Measurements from ENCODE around the gene C15orf39. TPM values are rescaled to one million over a fixed set of nuclear protein-coding genes. Genes with fewer than 3 reads are reported as not detected.
A peak's percentile ranks its signal among the peaks of the same experiment; 100 is the strongest.

The C15orf39 gene
- total RNA-seq, 1 donor from 2014 or later, result 132 TPM

- Mint-ChIP-seq H3K36me3 (ENCODE audit: low read depth, unreplicated experiment) (peaks cover 7% of the 10 kb centered on the region), H3K9me3 (ENCODE audit: unreplicated experiment) (no peaks in the 10 kb centered on the region), H3K4me3 (ENCODE audit: unreplicated experiment) (peak overlapping the region; percentile 97), H3K27me3 (ENCODE audit: unreplicated experiment) (peaks cover 17% of the 10 kb centered on the region), H3K4me1 (ENCODE audit: unreplicated experiment) (peaks cover 40% of the 10 kb centered on the region), H3K27ac (ENCODE audit: unreplicated experiment) (peak overlapping the region; percentile 57)
- TF ChIP-seq CTCF (IDR thresholded peaks at IDR 0.05; ENCODE audit: unreplicated experiment), result no peak
- DNase-seq (ENCODE audit: low spot score), result no peak
These were observed 1.6 kb downstream of the C15orf39 start for GRCh38 chr15:75203017-75203907.

GRCh38 chr15:75203908-75204263 is 2.2 kb downstream of the C15orf39 start:
- H3K4me1 Mint-ChIP-seq (ENCODE audit: unreplicated experiment), result peaks cover 41% of the 10 kb centered on the region

GRCh38 chr15:75204340-75205063 is 2.8 kb downstream of the C15orf39 start:
- TF ChIP-seq CTCF (IDR thresholded peaks at IDR 0.05; ENCODE audit: unreplicated experiment), result peak; percentile 44
- peak; percentile 85 for DNase-seq (ENCODE audit: low spot score)
- peaks cover 14% of the 10 kb centered on the region for H3K27me3 Mint-ChIP-seq (ENCODE audit: unreplicated experiment)
- no peaks in the 10 kb centered on the region for H3K9me3 Mint-ChIP-seq (ENCODE audit: unreplicated experiment)
- H3K4me1 Mint-ChIP-seq (ENCODE audit: unreplicated experiment), result peaks cover 45% of the 10 kb centered on the region
- peaks cover 14% of the 10 kb centered on the region for H3K36me3 Mint-ChIP-seq (ENCODE audit: low read depth, unreplicated experiment)
- peak overlapping the region; percentile 97 for H3K4me3 Mint-ChIP-seq (ENCODE audit: unreplicated experiment)
- peak overlapping the region; percentile 57 for H3K27ac Mint-ChIP-seq (ENCODE audit: unreplicated experiment)

More at GRCh38 chr15:75203908-75204263, 2.2 kb downstream of the C15orf39 start:
- Mint-ChIP-seq H3K27ac (ENCODE audit: unreplicated experiment) (peak overlapping the region; percentile 67), H3K4me3 (ENCODE audit: unreplicated experiment) (peak overlapping the region; percentile 97), H3K9me3 (ENCODE audit: unreplicated experiment) (no peaks in the 10 kb centered on the region), H3K36me3 (ENCODE audit: low read depth, unreplicated experiment) (peaks cover 7% of the 10 kb centered on the region), H3K27me3 (ENCODE audit: unreplicated experiment) (peaks cover 17% of the 10 kb centered on the region)
- DNase-seq (ENCODE audit: low spot score), result no peak
- no peak for TF ChIP-seq CTCF (IDR thresholded peaks at IDR 0.05; ENCODE audit: unreplicated experiment)

GRCh38 chr15:75205064-75205395 is 3.3 kb downstream of the C15orf39 start:
- H3K4me1 Mint-ChIP-seq (ENCODE audit: unreplicated experiment), result peaks cover 44% of the 10 kb centered on the region
- H3K27ac Mint-ChIP-seq (ENCODE audit: unreplicated experiment), result peak overlapping the region; percentile 57
- peaks cover 16% of the 10 kb centered on the region for H3K36me3 Mint-ChIP-seq (ENCODE audit: low read depth, unreplicated experiment)
- H3K9me3 Mint-ChIP-seq (ENCODE audit: unreplicated experiment), result no peaks in the 10 kb centered on the region
- peaks cover 16% of the 10 kb centered on the region for H3K27me3 Mint-ChIP-seq (ENCODE audit: unreplicated experiment)
- no peak for DNase-seq (ENCODE audit: low spot score)
- peak overlapping the region; percentile 97 for H3K4me3 Mint-ChIP-seq (ENCODE audit: unreplicated experiment)
- TF ChIP-seq CTCF (IDR thresholded peaks at IDR 0.05; ENCODE audit: unreplicated experiment), result no peak

- no peak overlapping the region for H3K4me3 Mint-ChIP-seq (ENCODE audit: unreplicated experiment)
- peaks cover 16% of the 10 kb centered on the region for H3K36me3 Mint-ChIP-seq (ENCODE audit: low read depth, unreplicated experiment)
- no peak overlapping the region for H3K27ac Mint-ChIP-seq (ENCODE audit: unreplicated experiment)
- TF ChIP-seq CTCF (IDR thresholded peaks at IDR 0.05; ENCODE audit: unreplicated experiment), result no peak
- H3K27me3 Mint-ChIP-seq (ENCODE audit: unreplicated experiment), result peaks cover 13% of the 10 kb centered on the region
- DNase-seq (ENCODE audit: low spot score), result no peak
- peaks cover 48% of the 10 kb centered on the region for H3K4me1 Mint-ChIP-seq (ENCODE audit: unreplicated experiment)
- no peaks in the 10 kb centered on the region for H3K9me3 Mint-ChIP-seq (ENCODE audit: unreplicated experiment)
These were observed 4.3 kb downstream of the C15orf39 start for GRCh38 chr15:75206006-75206405.
